Jurkat, Clone E6-1 (cell line): ENCODE results near the gene MT1X. TPM values are rescaled to one million over a fixed set of nuclear protein-coding genes. Genes with fewer than 3 reads are reported as not detected.
A peak's percentile ranks its signal among the peaks of the same experiment; 100 is the strongest.

Source experiments
- DNase-seq: peaks from one replicate; pipeline ENCODE4 v3.0.0-alpha.2; 2011; ENCODE audit warnings: low read depth, low spot score
- H3K4me3 ChIP-seq: 2 replicates; pipeline ENCODE4 v1.5.1; 2011; ENCODE audit warnings: mild to moderate bottlenecking, low read length, control low read depth, moderate library complexity
- polyA plus RNA-seq: library from polyadenylated mRNA; unstranded; fragments of >200 nt; gene quantifications from one replicate; pipeline ENCODE4 v1.2.1, GENCODE V29; 2012; ENCODE audit warnings: missing spikeins; ENCODE audit not compliant: insufficient read length, insufficient read depth

The MT1X gene
- 114 TPM for polyA plus RNA-seq

DNA sequence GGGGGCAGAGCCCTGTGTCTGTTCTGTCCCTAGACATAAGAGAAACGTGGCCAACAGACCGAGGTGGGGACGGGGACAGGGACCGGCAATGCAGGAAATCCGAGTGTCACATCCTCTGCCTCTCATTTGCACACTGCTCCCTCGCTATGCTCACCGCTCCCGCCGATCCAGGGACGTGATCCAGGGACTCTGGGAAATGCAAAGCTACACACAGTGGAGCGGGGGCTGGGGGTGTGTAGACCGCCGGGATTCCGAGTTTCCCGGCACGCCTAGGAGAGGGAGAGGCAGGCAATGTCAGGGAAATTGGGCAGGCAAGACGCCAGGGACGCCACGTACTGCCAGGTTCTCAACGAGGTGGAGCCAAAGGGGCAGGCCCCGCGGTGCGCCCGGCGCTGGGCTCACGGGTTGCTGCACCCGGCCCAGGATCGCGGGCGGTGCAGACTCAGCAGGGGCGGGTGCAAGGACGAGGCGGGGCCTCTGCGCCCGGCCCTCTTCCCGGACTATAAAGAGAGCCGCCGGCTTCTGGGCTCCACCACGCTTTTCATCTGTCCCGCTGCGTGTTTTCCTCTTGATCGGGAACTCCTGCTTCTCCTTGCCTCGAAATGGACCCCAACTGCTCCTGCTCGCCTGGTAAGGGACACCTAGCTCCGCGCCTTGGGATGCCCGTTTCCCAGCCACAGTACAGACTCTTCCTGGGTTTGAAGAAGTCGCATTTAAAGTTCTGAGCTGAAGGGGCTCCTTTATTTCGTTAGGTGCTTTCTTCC is at the start of gene MT1X:
TSS of gene MT1X (plus strand) at position 532 of the 764 bp plus-strand sequence. CDS start at position 603, 71 bp downstream.
- peak; percentile 82 for DNase-seq
- peak within 1 kb of the TSS; percentile 80 for H3K4me3 ChIP-seq

- H3K4me3 ChIP-seq: no peak overlapping the region
- no peak for DNase-seq
Observed at GRCh38 chr16:56632848-56633365, 49.4 kb upstream of the MT1X start.

GRCh38 chr16:56633535-56633934 is 48.7 kb upstream of the MT1X start:
- DNase-seq: no peak
- no peak overlapping the region for H3K4me3 ChIP-seq

DNA sequence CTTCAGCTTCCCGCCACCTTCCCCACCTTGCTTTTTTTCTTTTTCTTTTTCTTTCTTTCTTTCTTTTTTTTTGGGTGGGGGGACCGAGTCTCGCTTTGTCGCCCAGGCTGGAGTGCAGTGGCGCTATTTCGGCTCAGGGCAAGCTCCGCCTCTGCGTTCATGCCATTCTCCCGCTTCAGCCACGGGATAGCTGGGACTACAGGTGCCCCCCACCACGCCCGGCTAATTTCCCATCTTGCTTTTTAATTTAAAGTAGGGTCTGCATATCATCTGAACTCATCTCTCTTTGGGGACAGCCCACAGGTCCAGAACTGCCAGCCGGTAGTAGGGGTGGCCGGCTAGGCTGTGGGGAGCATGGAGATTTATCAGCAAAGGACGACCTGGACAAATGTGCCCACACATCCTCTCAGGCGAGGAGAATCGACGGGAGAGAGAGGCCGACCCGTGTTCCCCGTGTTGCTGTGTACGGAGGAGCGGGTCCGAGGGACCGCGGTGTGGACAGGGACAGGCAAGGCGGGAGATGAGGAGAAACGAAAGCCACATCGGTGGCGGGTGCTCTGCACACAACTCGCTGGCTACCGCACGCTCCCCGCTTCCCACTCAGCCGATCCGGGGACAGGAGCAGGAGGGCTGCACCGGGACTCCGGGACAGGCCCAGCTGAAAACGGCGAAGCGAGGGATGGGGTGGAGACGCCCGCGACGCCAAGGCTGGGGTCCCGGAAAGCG is 47.4 kb upstream of the MT1X start:
- DNase-seq: no peak
- no peak overlapping the region for H3K4me3 ChIP-seq

GRCh38 chr16:56635441-56635967 is 46.8 kb upstream of the MT1X start:
- H3K4me3 ChIP-seq: no peak overlapping the region
- no peak for DNase-seq

- DNase-seq: no peak
Observed at GRCh38 chr16:56636616-56637413, 45.5 kb upstream of the MT1X start.

GRCh38 chr16:56637814-56638750 is 44.2 kb upstream of the MT1X start, which contains the start of gene MT1A:
TSS of gene MT1A (plus strand) at chr16:56638666. CDS start at chr16:56638739, 73 bp downstream.
- DNase-seq: no peak
- H3K4me3 ChIP-seq: no peak within 1 kb of the TSS

More at GRCh38 chr16:56636616-56637413, 45.5 kb upstream of the MT1X start:
- no peak overlapping the region for H3K4me3 ChIP-seq

- no peak overlapping the region for H3K4me3 ChIP-seq
- no peak for DNase-seq
Observed at GRCh38 chr16:56639045-56639444, 43.2 kb upstream of the MT1X start.

- DNase-seq: no peak
- no peak overlapping the region for H3K4me3 ChIP-seq
Observed at GRCh38 chr16:56640076-56640475, 42.2 kb upstream of the MT1X start.

DNA sequence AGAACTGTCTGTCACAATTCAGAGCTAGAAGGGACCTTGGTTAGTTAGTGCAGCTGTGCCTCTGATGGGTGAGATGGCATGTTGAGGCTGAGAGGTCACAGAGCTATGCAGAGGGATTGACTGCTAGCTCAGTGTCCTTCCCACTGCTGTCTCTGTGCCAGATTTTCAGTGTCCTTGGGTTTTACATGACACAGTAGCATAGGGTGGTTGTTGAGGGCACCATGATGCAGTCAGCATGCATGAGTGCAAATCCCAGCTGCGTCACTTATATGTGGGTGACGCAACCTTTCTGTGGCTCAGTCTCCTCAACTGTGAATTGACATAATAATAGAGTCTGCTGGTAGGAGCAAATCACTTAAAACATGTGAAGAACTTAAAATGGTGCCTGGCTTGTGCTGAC is 41.1 kb upstream of the MT1X start:
- no peak for DNase-seq
- no peak overlapping the region for H3K4me3 ChIP-seq

DNA sequence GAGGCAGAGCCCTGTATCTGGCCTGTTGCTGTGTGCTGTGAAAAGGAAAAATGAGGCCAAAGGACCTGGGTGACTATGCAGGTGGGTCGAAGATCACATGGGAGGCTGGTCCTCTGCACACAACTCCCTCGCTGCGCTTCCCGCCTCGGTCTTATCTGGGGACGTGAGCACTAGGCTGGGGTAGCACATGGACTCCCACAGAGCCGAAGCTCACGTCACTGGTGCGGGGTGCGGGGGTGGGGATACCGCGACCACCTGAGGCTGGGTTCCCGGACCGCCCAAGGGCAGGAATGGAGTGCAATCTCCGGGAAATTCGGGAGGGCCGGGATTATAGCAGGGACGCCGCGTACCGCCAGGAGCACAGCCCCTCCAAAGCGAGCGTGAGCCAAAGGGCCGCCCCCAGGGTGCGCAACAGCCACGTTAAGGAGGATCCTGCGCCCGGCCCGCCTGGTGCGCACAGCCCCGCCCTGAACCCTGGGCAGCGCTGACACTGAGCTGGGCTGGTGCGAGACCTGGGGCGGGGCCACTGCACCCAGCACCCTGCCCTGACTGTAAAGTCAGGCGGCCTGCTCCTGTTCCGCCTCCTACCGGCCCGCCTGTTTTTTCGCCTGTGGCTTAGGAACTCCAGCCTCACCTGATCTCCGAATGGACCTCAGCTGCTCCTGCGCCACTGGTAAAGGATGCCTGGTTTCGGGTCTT is 39.0 kb upstream of the MT1X start:
- peak overlapping the region; percentile 32 for H3K4me3 ChIP-seq
- peak; percentile 35 for DNase-seq

GRCh38 chr16:56643833-56644232 is 38.4 kb upstream of the MT1X start:
- no peak for DNase-seq
- H3K4me3 ChIP-seq: peak overlapping the region; percentile 32

GRCh38 chr16:56645311-56645710 is 37.0 kb upstream of the MT1X start:
- H3K4me3 ChIP-seq: no peak overlapping the region
- no peak for DNase-seq

- no peak overlapping the region for H3K4me3 ChIP-seq
- no peak for DNase-seq
Observed at GRCh38 chr16:56645838-56646237, 36.4 kb upstream of the MT1X start.

- no peak for DNase-seq
- no peak overlapping the region for H3K4me3 ChIP-seq
Observed at GRCh38 chr16:56647641-56648431, 34.4 kb upstream of the MT1X start.

GRCh38 chr16:56649271-56649670 is 33.0 kb upstream of the MT1X start:
- DNase-seq: no peak
- H3K4me3 ChIP-seq: no peak overlapping the region

- DNase-seq: no peak
Observed at GRCh38 chr16:56649820-56650219, 32.5 kb upstream of the MT1X start.

More at GRCh38 chr16:56649820-56650219, 32.5 kb upstream of the MT1X start:
- H3K4me3 ChIP-seq: no peak overlapping the region
